GM20431 (cell line): ENCODE results near the gene TMX1.

Experiments
- in situ Hi-C: fragments of 300-500 bp; cut with MseI, MboI; formaldehyde crosslinking; loops from one replicate; pipeline ENCODE4 v1.15.0; 2020; ENCODE audit warnings: low sequenced_read_pairs; ENCODE audit not compliant: unreplicated experiment

Gene TMX1

GRCh38 chr14:51240804-51241380 is 845 bp downstream of the TMX1 start:
- in situ Hi-C loops: loop anchor here (25.0 kb wide), 1 partner anchor 279 kb away; no protein-coding TSS in a partner anchor

- in situ Hi-C loops: loop anchor here (25.0 kb wide), 1 partner anchor 281 kb away; no protein-coding TSS in a partner anchor
Measured at GRCh38 chr14:51242545-51243490, 2.8 kb downstream of the TMX1 start.

- in situ Hi-C loops: loop anchor here (25.0 kb wide), 1 partner anchor 282 kb away; no protein-coding TSS in a partner anchor
Measured at GRCh38 chr14:51244591-51244990, 4.5 kb downstream of the TMX1 start.

GRCh38 chr14:51246032-51246431 is 6.0 kb downstream of the TMX1 start:
- in situ Hi-C loops: loop anchor here (25.0 kb wide), 1 partner anchor 284 kb away; no protein-coding TSS in a partner anchor

- in situ Hi-C loops: loop anchor here (25.0 kb wide), 1 partner anchor 286 kb away; no protein-coding TSS in a partner anchor
Measured at GRCh38 chr14:51248016-51248987, 8.3 kb downstream of the TMX1 start.

GRCh38 chr14:51251486-51251885 is 11.4 kb downstream of the TMX1 start:
- in situ Hi-C loops: no loop called here

GRCh38 chr14:51253880-51254279 is 13.8 kb downstream of the TMX1 start:
- in situ Hi-C loops: no loop called here

GRCh38 chr14:51258280-51258679 is 18.2 kb downstream of the TMX1 start:
- in situ Hi-C loops: no loop called here

GRCh38 chr14:51258788-51259187 is 18.7 kb downstream of the TMX1 start:
- in situ Hi-C loops: no loop called here

GRCh38 chr14:51260225-51260624 is 20.2 kb downstream of the TMX1 start:
- in situ Hi-C loops: no loop called here

GRCh38 chr14:51261151-51261550 is 21.1 kb downstream of the TMX1 start:
- in situ Hi-C loops: no loop called here

GRCh38 chr14:51262868-51263267 is 22.8 kb downstream of the TMX1 start:
- in situ Hi-C loops: no loop called here

- in situ Hi-C loops: no loop called here
Measured at GRCh38 chr14:51269634-51270033, 29.6 kb downstream of the TMX1 start.

GRCh38 chr14:51276605-51277004 is 36.6 kb downstream of the TMX1 start:
- in situ Hi-C loops: no loop called here

- in situ Hi-C loops: no loop called here
Measured at GRCh38 chr14:51277753-51278415, 37.8 kb downstream of the TMX1 start.

GRCh38 chr14:51282517-51282916 is 42.5 kb downstream of the TMX1 start:
- in situ Hi-C loops: no loop called here

- in situ Hi-C loops: no loop called here
Measured at GRCh38 chr14:51283402-51284085, 43.5 kb downstream of the TMX1 start.

- in situ Hi-C loops: no loop called here
Measured at GRCh38 chr14:51284241-51284640, 44.2 kb downstream of the TMX1 start.

GRCh38 chr14:51285120-51285519 is 45.1 kb downstream of the TMX1 start:
- in situ Hi-C loops: no loop called here
